SK-N-SH (cell line): Measurements from ENCODE around the gene FTO. TPM values are rescaled to one million over a fixed set of nuclear protein-coding genes. Genes with fewer than 3 reads are reported as not detected.

ENCODE experiments used
- CTCF ChIA-PET: fragments of 300-600, 350-600 bp; formaldehyde crosslinking; extraction: SDS; loops from one replicate; lab custom pipeline; 2021; lab: Yijun Ruan, JAX
- POLR2A ChIA-PET: fragments of 350-600 bp; sonication (Branson Sonifier 250); formaldehyde crosslinking; extraction: SDS; loops from one replicate; lab custom pipeline; 2020; ENCODE audit warnings: antibody characterized with exemption, inconsistent platforms; lab: Yijun Ruan, JAX
- DNase-seq: peaks from one replicate; pipeline ENCODE4 v3.0.0; 2012
- H2AFZ ChIP-seq: fragments of 200-600 bp; sonication (generic); 2 replicates; pipeline ENCODE4 v1.8.1; 2016; ENCODE audit warnings: antibody characterized with exemption, mild to moderate bottlenecking, low read depth
- H3F3A ChIP-seq: fragments of 200-600 bp; sonication (generic); replicated peaks from 2 replicates; pipeline ENCODE3; 2016; ENCODE audit warnings: antibody characterized with exemption, mild to moderate bottlenecking; ENCODE audit not compliant: insufficient read depth
- H3K27ac ChIP-seq, 2 experiments: fragments of 200-500 bp in 1 of 2; fragments of 200-600 bp in 1 of 2; sonication (Bioruptor generic) in 1 of 2; sonication (generic), shearing (Covaris generic) in 1 of 2; 2 replicates each; pipeline versions ENCODE4 v1.5.1 to v1.6.1; 2014 to 2016; ENCODE audit warnings: low read depth in 2 of 2, inconsistent platforms in 1 of 2, low read length in 1 of 2, mild to moderate bottlenecking in 1 of 2, mixed read lengths in 1 of 2
- H3K27me3 ChIP-seq: fragments of 200-600 bp; sonication (generic), shearing (Covaris generic); 2 replicates; pipeline ENCODE4 v1.6.1; 2016; ENCODE audit warnings: mixed run types; ENCODE audit not compliant: insufficient read depth
- H3K36me3 ChIP-seq, 2 experiments: fragments of 200-500 bp in 1 of 2; fragments of 200-600 bp in 1 of 2; sonication (Bioruptor generic) in 1 of 2; sonication (generic) in 1 of 2; replicated peaks in 1 of 2; 2 replicates each; pipeline versions ENCODE3 to v1.5.1; 2014 to 2016; ENCODE audit warnings: low read length in 1 of 2, mild to moderate bottlenecking in 1 of 2; ENCODE audit not compliant: insufficient read depth in 2 of 2, control insufficient read depth in 1 of 2
- H3K4me1 ChIP-seq, 2 experiments: fragments of 200-500 bp in 1 of 2; fragments of 200-600 bp in 1 of 2; sonication (Bioruptor generic) in 1 of 2; sonication (generic), shearing (Covaris generic) in 1 of 2; 2 replicates each; pipeline versions ENCODE4 v1.5.1 to v1.6.1; 2014 to 2016; ENCODE audit warnings: low read depth in 1 of 2, low read length in 1 of 2, mixed run types in 1 of 2; ENCODE audit not compliant: insufficient read depth in 2 of 2, control insufficient read depth in 1 of 2
- H3K4me2 ChIP-seq: fragments of 200-600 bp; sonication (generic), shearing (Covaris generic); 2 replicates; pipeline ENCODE4 v1.6.1; 2017; ENCODE audit warnings: mixed run types
- H3K4me3 ChIP-seq, 2 experiments: fragments of 200-500 bp in 1 of 2; fragments of 200-600 bp in 1 of 2; sonication (Bioruptor generic) in 1 of 2; sonication (generic), shearing (Covaris generic) in 1 of 2; 2 replicates each; pipeline versions ENCODE4 v1.5.1 to v1.8.1; 2014 to 2016; ENCODE audit warnings: low read depth in 2 of 2, inconsistent platforms in 1 of 2, low read length in 1 of 2, mild to moderate bottlenecking in 1 of 2, mixed read lengths in 1 of 2, moderate library complexity in 1 of 2
- H3K79me2 ChIP-seq: fragments of 200-600 bp; sonication (generic); 2 replicates; pipeline ENCODE4 v1.8.1; 2017; ENCODE audit warnings: mild to moderate bottlenecking; ENCODE audit not compliant: insufficient read depth
- H3K9ac ChIP-seq: fragments of 200-600 bp; sonication (generic); 2 replicates; pipeline ENCODE4 v1.6.1; 2017; ENCODE audit warnings: mixed run types
- H3K9me2 ChIP-seq: fragments of 200-600 bp; sonication (generic); 2 replicates; pipeline ENCODE4 v1.6.1; 2017; ENCODE audit warnings: mixed run types
- H3K9me3 ChIP-seq: fragments of 200-600 bp; sonication (generic); 2 replicates; pipeline ENCODE4 v1.6.1; 2017; ENCODE audit warnings: mixed run types, mild to moderate bottlenecking, moderate library complexity
- H4K20me1 ChIP-seq: fragments of 200-600 bp; sonication (generic); 2 replicates; pipeline ENCODE4 v1.6.1; 2017; ENCODE audit warnings: mild to moderate bottlenecking, mixed run types; ENCODE audit not compliant: insufficient read depth
- CHD2 ChIP-seq: fragments of 150-350 bp; IDR thresholded peaks from 2 replicates; pipeline ENCODE4 v1.6.1; 2018; ENCODE audit warnings: low read length; ENCODE audit not compliant: partially characterized antibody
- CTCF ChIP-seq: fragments of 200-600 bp; sonication (generic); IDR thresholded peaks from 2 replicates; pipeline ENCODE4 v1.6.1; 2017; ENCODE audit warnings: antibody characterized with exemption, mild to moderate bottlenecking, moderate library complexity
- ELF1 ChIP-seq: IDR thresholded peaks from 2 replicates; pipeline ENCODE4 v1.4.0; 2012
- EP300 ChIP-seq, 2 experiments: IDR thresholded peaks; 2 replicates each; pipeline versions ENCODE4 v1.4.0 to v1.6.1; 2012; ENCODE audit warnings: borderline replicate concordance in 1 of 2, low read depth in 1 of 2, low read length in 1 of 2
- FOXJ3 ChIP-seq: sonication (generic); formaldehyde crosslinking; IDR thresholded peaks from 2 replicates; pipeline ENCODE4 v1.5.1; 2020; ENCODE audit warnings: mild to moderate bottlenecking, missing genetic modification reagents
- FOXM1 ChIP-seq: IDR thresholded peaks from 2 replicates; pipeline ENCODE4 v1.4.0; 2012; ENCODE audit warnings: low read depth, mild to moderate bottlenecking
- GABPA ChIP-seq: IDR thresholded peaks from 2 replicates; pipeline ENCODE4 v1.4.0; 2012; ENCODE audit warnings: low read depth, mild to moderate bottlenecking
- IRF3 ChIP-seq: fragments of 150-350 bp; IDR thresholded peaks from 2 replicates; pipeline ENCODE4 v1.6.1; 2016; ENCODE audit warnings: mild to moderate bottlenecking, low read depth, low read length
- MAX ChIP-seq: IDR thresholded peaks from 2 replicates; pipeline ENCODE4 v1.4.0; 2012; ENCODE audit warnings: low read depth
- MEF2A ChIP-seq: IDR thresholded peaks from 2 replicates; pipeline ENCODE4 v1.4.0; 2012; ENCODE audit warnings: low read depth, borderline replicate concordance
- MXI1 ChIP-seq: IDR thresholded peaks from 2 replicates; pipeline ENCODE4 v1.6.1; 2012; ENCODE audit warnings: mild to moderate bottlenecking, low read depth, low read length, improper control_type of control experiment
- NRF1 ChIP-seq: IDR thresholded peaks from 2 replicates; pipeline ENCODE4 v1.6.1; 2012; ENCODE audit warnings: low read depth, mild to moderate bottlenecking, low read length
- PBX3 ChIP-seq: IDR thresholded peaks from 2 replicates; pipeline ENCODE4; 2012
- REST ChIP-seq: IDR thresholded peaks from 2 replicates; pipeline ENCODE4 v1.6.1; 2012; ENCODE audit warnings: mild to moderate bottlenecking, low read depth, low read length, moderate library complexity
- RFX5 ChIP-seq: IDR thresholded peaks from 2 replicates; pipeline ENCODE4 v1.6.1; 2012; ENCODE audit warnings: mild to moderate bottlenecking, improper control_type of control experiment, low read length
- SIN3A ChIP-seq: IDR thresholded peaks from 2 replicates; pipeline ENCODE4 v1.6.1; 2012; ENCODE audit warnings: low read depth, mild to moderate bottlenecking, low read length, moderate library complexity, borderline replicate concordance
- USF2 ChIP-seq: fragments of 150-350 bp; IDR thresholded peaks from 2 replicates; pipeline ENCODE4 v1.6.1; 2017; ENCODE audit warnings: antibody characterized with exemption, low read length, low read depth, borderline replicate concordance
- WGBS: methylation state at CpG from one replicate; pipeline ENCODE4 v1.1.6; 2017; ENCODE audit warnings: low lambda C conversion rate; 5-methylcytosine and 5-hydroxymethylcytosine counted together
- polyA plus RNA-seq, 3 experiments: library from polyadenylated mRNA; depleted of rRNA; stranded (reverse); fragments of >200 nt; gene quantifications; 2 replicates each; pipeline ENCODE4 v1.2.3, GENCODE V29; 2012

The FTO gene
- polyA plus RNA-seq, 1 of the 3 experiments (the other 2 are of a cell fraction), result 41.2 TPM

- H2AFZ ChIP-seq, result no peak overlapping the region
- no peak for DNase-seq
- ChIA-PET CTCF (interaction anchor here (1.0 to 3.2 kb wide), 2 partner anchors 10 to 197 kb away, joined by 3 to 37 read pairs; no protein-coding TSS in a partner anchor), POLR2A (no interaction called here)
- H3F3A ChIP-seq, result peaks cover 6% of the 10 kb centered on the region
- H3K9ac ChIP-seq, result no peak overlapping the region
- peaks cover 0 to 19% of the 10 kb centered on the region in 2 experiments; a peak in 2 of 4 replicates for H3K4me1 ChIP-seq
- TF ChIP-seq PBX3 (no peak), GABPA (no peak), MEF2A (no peak), ELF1 (no peak), MXI1 (no peak), MAX (no peak), EP300 (IDR thresholded peaks at IDR 0.05; ENCODE audit: borderline replicate concordance in 1 of 2, low read depth in 1 of 2, low read length in 1 of 2) (no peak), IRF3 (no peak), SIN3A (no peak), NRF1 (no peak), RFX5 (no peak), USF2 (no peak), FOXM1 (no peak), CHD2 (no peak)
- TF ChIP-seq, all 33 proteins: peak for 0
- WGBS, result 89% methylated on average over 3 of the region's 3 CpGs
- Histone ChIP-seq H3K9me3 (0 out of 2 replicates have a peak, but pooled peaks cover 5% of the 10 kb centered on the region), H3K27me3 (no peaks in the 10 kb centered on the region), H3K27ac (no peak overlapping the region; a peak in 1 of 4 replicates), H3K4me2 (no peak overlapping the region), H3K79me2 (peaks cover 50% of the 10 kb centered on the region), H3K36me3 (peaks cover 0 to 3% of the 10 kb centered on the region in 2 experiments), H3K9me2 (no peaks in the 10 kb centered on the region), H3K4me3 (no peak overlapping the region), H4K20me1 (peaks cover 10% of the 10 kb centered on the region)
These were observed 41.1 kb downstream of the FTO start for GRCh38 chr16:53745086-53745485.

GRCh38 chr16:53745753-53746266 is 41.9 kb downstream of the FTO start:
- ChIA-PET CTCF (interaction anchor here (1.0 to 3.2 kb wide), 3 partner anchors 10 to 197 kb away, joined by 3 to 37 read pairs (median 3); partner anchors contain the start of gene RPGRIP1L), POLR2A (no interaction called here)
- TF ChIP-seq FOXJ3, result no peak
- peak; percentile 16; the same call in 1 of the 2 replicates for TF ChIP-seq CTCF
- TF ChIP-seq REST, result no peak
- TF ChIP-seq USF2, result no peak

More at GRCh38 chr16:53745753-53746266, 41.9 kb downstream of the FTO start:
- Histone ChIP-seq H3K9ac (no peak overlapping the region), H3K27ac (peak overlapping the region in 1 of 2 experiments; percentile 4; a peak in 1 of 4 replicates), H3F3A (peaks cover 6% of the 10 kb centered on the region), H3K9me2 (no peaks in the 10 kb centered on the region), H3K36me3 (peaks cover 0 to 3% of the 10 kb centered on the region in 2 experiments), H3K4me1 (peaks cover 0 to 19% of the 10 kb centered on the region in 2 experiments; a peak in 1 of 4 replicates), H3K4me3 (no peak overlapping the region), H2AFZ (no peak overlapping the region), H3K27me3 (no peaks in the 10 kb centered on the region), H4K20me1 (peaks cover 10% of the 10 kb centered on the region), H3K79me2 (peaks cover 53% of the 10 kb centered on the region), H3K4me2 (no peak overlapping the region; the same call in 1 of the 2 replicates), H3K9me3 (0 out of 2 replicates have a peak, but pooled peaks cover 5% of the 10 kb centered on the region)
- WGBS, result 73% methylated on average over 4 of the region's 4 CpGs
- DNase-seq, result no peak
